GM23338 (cell line): ENCODE results near the gene POSTN. TPM values are rescaled to one million over a fixed set of nuclear protein-coding genes. Genes with fewer than 3 reads are reported as not detected.

ENCODE experiments used
- ATAC-seq: fragments of 200-7000 bp; cut with Tn5 transposase; 3 replicates; pipeline ENCODE4 v1.9.1; 2020
- DNase-seq: peaks from one replicate; pipeline ENCODE4 v3.0.0-alpha.2; 2015; ENCODE audit warnings: low spot score
- H2AFZ ChIP-seq: fragments of 200-600 bp; sonication (generic); 2 replicates; pipeline ENCODE4 v1.8.0; 2016; ENCODE audit warnings: antibody characterized with exemption, mild to moderate bottlenecking, moderate library complexity
- H3F3A ChIP-seq: fragments of 200-600 bp; sonication (generic); replicated peaks from 2 replicates; pipeline ENCODE4 v1.8.0; 2017; ENCODE audit warnings: antibody characterized with exemption, mixed run types, low read depth
- H3K27ac ChIP-seq: fragments of 200-600 bp; sonication (generic); 2 replicates; pipeline ENCODE4 v1.6.1; 2016; ENCODE audit warnings: low read depth
- H3K27me3 ChIP-seq: fragments of 200-600 bp; sonication (generic); 2 replicates; pipeline ENCODE4 v1.8.0; 2016; ENCODE audit warnings: mild to moderate bottlenecking, mixed run types, moderate library complexity; ENCODE audit not compliant: insufficient read depth
- H3K36me3 ChIP-seq: fragments of 200-600 bp; sonication (generic); 2 replicates; pipeline ENCODE4 v1.8.0; 2016; ENCODE audit warnings: mild to moderate bottlenecking; ENCODE audit not compliant: insufficient read depth
- H3K4me1 ChIP-seq: fragments of 200-600 bp; sonication (generic); 2 replicates; pipeline ENCODE4 v1.8.0; 2016; ENCODE audit warnings: mild to moderate bottlenecking, moderate library complexity; ENCODE audit not compliant: insufficient read depth
- H3K4me2 ChIP-seq: fragments of 200-600 bp; sonication (generic); 2 replicates; pipeline ENCODE4 v1.7.1; 2017; ENCODE audit warnings: mixed run types
- H3K4me3 ChIP-seq: fragments of 200-600 bp; sonication (generic); 2 replicates; pipeline ENCODE4 v1.6.1; 2016; ENCODE audit warnings: mixed run types
- H3K79me2 ChIP-seq: fragments of 200-600 bp; sonication (generic); replicated peaks from 2 replicates; pipeline ENCODE4 v1.8.0; 2017; ENCODE audit warnings: mild to moderate bottlenecking; ENCODE audit not compliant: insufficient read depth
- H3K9me2 ChIP-seq: fragments of 200-600 bp; sonication (generic); 2 replicates; pipeline ENCODE4 v1.8.0; 2017; ENCODE audit not compliant: insufficient read depth
- H4K20me1 ChIP-seq: fragments of 200-600 bp; sonication (generic); replicated peaks from 2 replicates; pipeline ENCODE4 v1.8.0; 2017; ENCODE audit warnings: mild to moderate bottlenecking; ENCODE audit not compliant: insufficient read depth
- H3K27ac Mint-ChIP-seq: 2 replicates; pipeline ENCODE4 v1.8.0; 2020; ENCODE audit warnings: inconsistent platforms, mild to moderate bottlenecking, moderate library complexity, mixed read lengths
- H3K27me3 Mint-ChIP-seq: 3 replicates; pipeline ENCODE4 v1.8.0; 2022; ENCODE audit warnings: low read depth, mild to moderate bottlenecking, moderate library complexity, mixed read lengths, inconsistent platforms; ENCODE audit not compliant: insufficient read depth, poor library complexity
- H3K36me3 Mint-ChIP-seq: 3 replicates; pipeline ENCODE4 v1.8.0; 2021; ENCODE audit warnings: low read depth, mild to moderate bottlenecking, inconsistent platforms, moderate library complexity, mixed read lengths
- H3K4me1 Mint-ChIP-seq: 3 replicates; pipeline ENCODE4 v1.8.0; 2020; ENCODE audit warnings: mild to moderate bottlenecking, inconsistent platforms, mixed read lengths
- H3K4me3 Mint-ChIP-seq: 3 replicates; pipeline ENCODE4 v1.8.0; 2021; ENCODE audit warnings: moderate library complexity, mild to moderate bottlenecking, inconsistent platforms, mixed read lengths
- H3K9me3 Mint-ChIP-seq: 3 replicates; pipeline ENCODE4 v1.8.0; 2020; ENCODE audit warnings: moderate library complexity, mild to moderate bottlenecking, inconsistent platforms, mixed read lengths
- EZH2 ChIP-seq: fragments of 200-600 bp; sonication (generic); IDR thresholded peaks from one replicate; pipeline ENCODE4 v1.8.0; 2017; ENCODE audit warnings: antibody characterized with exemption, mild to moderate bottlenecking, low read depth; ENCODE audit not compliant: unreplicated experiment
- EZH2phosphoT487 ChIP-seq: fragments of 200-600 bp; sonication (generic); IDR thresholded peaks from one replicate; pipeline ENCODE4 v1.8.1; 2018; ENCODE audit warnings: antibody characterized with exemption; ENCODE audit not compliant: unreplicated experiment
- JUNB ChIP-seq: IDR thresholded peaks from one replicate; pipeline ENCODE4 v1.6.1; 2016; ENCODE audit warnings: antibody characterized with exemption; ENCODE audit not compliant: unreplicated experiment
- NANOG ChIP-seq: IDR thresholded peaks from 2 replicates; pipeline ENCODE4 v1.6.1; 2016; ENCODE audit warnings: antibody characterized with exemption, borderline replicate concordance
- ZNF114 ChIP-seq: fragments of 250-450 bp; sonication (Bioruptor Pico); IDR thresholded peaks from 2 replicates; pipeline ENCODE4 v1.5.0; 2020; ENCODE audit warnings: mild to moderate bottlenecking, moderate library complexity
- polyA plus RNA-seq: library from polyadenylated mRNA; unstranded; fragments of >200 nt; fragmentation: Nextera tagmentation; extraction: Ambion mirVana; gene quantifications from 2 replicates; pipeline ENCODE4 v1.2.1, GENCODE V29; 2016
- total RNA-seq: library from RNA; depleted of rRNA; stranded (reverse); fragments of >200 nt; shearing (Covaris generic); gene quantifications from 2 replicates; pipeline ENCODE4 v1.2.3, GENCODE V29; 2014
- TF ChIP-seq, protein P1 (sequence below): IDR thresholded peaks from 2 replicates; pipeline ENCODE4 v1.6.1; 2016; ENCODE audit warnings: antibody characterized with exemption
- TF ChIP-seq, protein P2 (sequence below): IDR thresholded peaks from one replicate; pipeline ENCODE4 v1.6.1; 2018; ENCODE audit warnings: antibody characterized with exemption; ENCODE audit not compliant: unreplicated experiment
- TF ChIP-seq, protein P3 (sequence below): fragments of 250-450 bp; sonication (Bioruptor Pico); IDR thresholded peaks from 2 replicates; pipeline ENCODE4 v1.5.0; 2020; ENCODE audit warnings: mild to moderate bottlenecking, moderate library complexity
- TF ChIP-seq, protein P4 (sequence below), 2 experiments: fragments of 200-600 bp in 1 of 2; sonication (generic) in 1 of 2; conservative IDR thresholded peaks; 2 replicates each; pipeline versions ENCODE4 v1.5.1 to v1.6.1; 2016 to 2017; ENCODE audit warnings: antibody characterized with exemption in 2 of 2, low read depth in 2 of 2, mild to moderate bottlenecking in 2 of 2, moderate library complexity in 1 of 2

The POSTN gene
- total and polyA plus RNA-seq, 2 experiments from 2014 or later: 0.21 to 0.31 TPM

DNA sequence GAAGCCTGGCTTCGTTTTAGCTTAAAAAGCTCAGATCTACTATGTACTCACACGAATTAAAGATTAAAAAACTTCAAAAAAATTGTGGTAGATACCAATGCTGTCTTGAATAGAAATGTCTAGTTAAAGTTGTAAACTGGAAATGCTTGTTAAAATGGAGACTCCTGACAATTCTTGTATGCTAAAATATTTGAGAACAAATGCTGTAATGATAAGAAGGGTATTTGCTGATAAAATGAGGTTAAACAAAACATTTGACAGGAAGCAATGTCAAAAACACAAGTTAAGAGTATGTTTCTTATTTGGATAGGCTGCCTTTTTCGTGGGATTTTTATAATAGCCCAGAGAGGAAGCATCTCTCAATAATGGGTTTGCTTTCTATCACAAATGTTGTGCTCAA, 48.0 kb upstream of the POSTN start:
- no peak for ATAC-seq
- H3K27ac Mint-ChIP-seq: no peak overlapping the region
- TF ChIP-seq, protein P1, sequence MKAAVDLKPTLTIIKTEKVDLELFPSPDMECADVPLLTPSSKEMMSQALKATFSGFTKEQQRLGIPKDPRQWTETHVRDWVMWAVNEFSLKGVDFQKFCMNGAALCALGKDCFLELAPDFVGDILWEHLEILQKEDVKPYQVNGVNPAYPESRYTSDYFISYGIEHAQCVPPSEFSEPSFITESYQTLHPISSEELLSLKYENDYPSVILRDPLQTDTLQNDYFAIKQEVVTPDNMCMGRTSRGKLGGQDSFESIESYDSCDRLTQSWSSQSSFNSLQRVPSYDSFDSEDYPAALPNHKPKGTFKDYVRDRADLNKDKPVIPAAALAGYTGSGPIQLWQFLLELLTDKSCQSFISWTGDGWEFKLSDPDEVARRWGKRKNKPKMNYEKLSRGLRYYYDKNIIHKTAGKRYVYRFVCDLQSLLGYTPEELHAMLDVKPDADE: no peak
- TF ChIP-seq NANOG: no peak
- TF ChIP-seq, protein P2, sequence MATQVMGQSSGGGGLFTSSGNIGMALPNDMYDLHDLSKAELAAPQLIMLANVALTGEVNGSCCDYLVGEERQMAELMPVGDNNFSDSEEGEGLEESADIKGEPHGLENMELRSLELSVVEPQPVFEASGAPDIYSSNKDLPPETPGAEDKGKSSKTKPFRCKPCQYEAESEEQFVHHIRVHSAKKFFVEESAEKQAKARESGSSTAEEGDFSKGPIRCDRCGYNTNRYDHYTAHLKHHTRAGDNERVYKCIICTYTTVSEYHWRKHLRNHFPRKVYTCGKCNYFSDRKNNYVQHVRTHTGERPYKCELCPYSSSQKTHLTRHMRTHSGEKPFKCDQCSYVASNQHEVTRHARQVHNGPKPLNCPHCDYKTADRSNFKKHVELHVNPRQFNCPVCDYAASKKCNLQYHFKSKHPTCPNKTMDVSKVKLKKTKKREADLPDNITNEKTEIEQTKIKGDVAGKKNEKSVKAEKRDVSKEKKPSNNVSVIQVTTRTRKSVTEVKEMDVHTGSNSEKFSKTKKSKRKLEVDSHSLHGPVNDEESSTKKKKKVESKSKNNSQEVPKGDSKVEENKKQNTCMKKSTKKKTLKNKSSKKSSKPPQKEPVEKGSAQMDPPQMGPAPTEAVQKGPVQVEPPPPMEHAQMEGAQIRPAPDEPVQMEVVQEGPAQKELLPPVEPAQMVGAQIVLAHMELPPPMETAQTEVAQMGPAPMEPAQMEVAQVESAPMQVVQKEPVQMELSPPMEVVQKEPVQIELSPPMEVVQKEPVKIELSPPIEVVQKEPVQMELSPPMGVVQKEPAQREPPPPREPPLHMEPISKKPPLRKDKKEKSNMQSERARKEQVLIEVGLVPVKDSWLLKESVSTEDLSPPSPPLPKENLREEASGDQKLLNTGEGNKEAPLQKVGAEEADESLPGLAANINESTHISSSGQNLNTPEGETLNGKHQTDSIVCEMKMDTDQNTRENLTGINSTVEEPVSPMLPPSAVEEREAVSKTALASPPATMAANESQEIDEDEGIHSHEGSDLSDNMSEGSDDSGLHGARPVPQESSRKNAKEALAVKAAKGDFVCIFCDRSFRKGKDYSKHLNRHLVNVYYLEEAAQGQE: no peak
- no peak for TF ChIP-seq JUNB
- TF ChIP-seq EZH2: no peak
- TF ChIP-seq, protein P3, sequence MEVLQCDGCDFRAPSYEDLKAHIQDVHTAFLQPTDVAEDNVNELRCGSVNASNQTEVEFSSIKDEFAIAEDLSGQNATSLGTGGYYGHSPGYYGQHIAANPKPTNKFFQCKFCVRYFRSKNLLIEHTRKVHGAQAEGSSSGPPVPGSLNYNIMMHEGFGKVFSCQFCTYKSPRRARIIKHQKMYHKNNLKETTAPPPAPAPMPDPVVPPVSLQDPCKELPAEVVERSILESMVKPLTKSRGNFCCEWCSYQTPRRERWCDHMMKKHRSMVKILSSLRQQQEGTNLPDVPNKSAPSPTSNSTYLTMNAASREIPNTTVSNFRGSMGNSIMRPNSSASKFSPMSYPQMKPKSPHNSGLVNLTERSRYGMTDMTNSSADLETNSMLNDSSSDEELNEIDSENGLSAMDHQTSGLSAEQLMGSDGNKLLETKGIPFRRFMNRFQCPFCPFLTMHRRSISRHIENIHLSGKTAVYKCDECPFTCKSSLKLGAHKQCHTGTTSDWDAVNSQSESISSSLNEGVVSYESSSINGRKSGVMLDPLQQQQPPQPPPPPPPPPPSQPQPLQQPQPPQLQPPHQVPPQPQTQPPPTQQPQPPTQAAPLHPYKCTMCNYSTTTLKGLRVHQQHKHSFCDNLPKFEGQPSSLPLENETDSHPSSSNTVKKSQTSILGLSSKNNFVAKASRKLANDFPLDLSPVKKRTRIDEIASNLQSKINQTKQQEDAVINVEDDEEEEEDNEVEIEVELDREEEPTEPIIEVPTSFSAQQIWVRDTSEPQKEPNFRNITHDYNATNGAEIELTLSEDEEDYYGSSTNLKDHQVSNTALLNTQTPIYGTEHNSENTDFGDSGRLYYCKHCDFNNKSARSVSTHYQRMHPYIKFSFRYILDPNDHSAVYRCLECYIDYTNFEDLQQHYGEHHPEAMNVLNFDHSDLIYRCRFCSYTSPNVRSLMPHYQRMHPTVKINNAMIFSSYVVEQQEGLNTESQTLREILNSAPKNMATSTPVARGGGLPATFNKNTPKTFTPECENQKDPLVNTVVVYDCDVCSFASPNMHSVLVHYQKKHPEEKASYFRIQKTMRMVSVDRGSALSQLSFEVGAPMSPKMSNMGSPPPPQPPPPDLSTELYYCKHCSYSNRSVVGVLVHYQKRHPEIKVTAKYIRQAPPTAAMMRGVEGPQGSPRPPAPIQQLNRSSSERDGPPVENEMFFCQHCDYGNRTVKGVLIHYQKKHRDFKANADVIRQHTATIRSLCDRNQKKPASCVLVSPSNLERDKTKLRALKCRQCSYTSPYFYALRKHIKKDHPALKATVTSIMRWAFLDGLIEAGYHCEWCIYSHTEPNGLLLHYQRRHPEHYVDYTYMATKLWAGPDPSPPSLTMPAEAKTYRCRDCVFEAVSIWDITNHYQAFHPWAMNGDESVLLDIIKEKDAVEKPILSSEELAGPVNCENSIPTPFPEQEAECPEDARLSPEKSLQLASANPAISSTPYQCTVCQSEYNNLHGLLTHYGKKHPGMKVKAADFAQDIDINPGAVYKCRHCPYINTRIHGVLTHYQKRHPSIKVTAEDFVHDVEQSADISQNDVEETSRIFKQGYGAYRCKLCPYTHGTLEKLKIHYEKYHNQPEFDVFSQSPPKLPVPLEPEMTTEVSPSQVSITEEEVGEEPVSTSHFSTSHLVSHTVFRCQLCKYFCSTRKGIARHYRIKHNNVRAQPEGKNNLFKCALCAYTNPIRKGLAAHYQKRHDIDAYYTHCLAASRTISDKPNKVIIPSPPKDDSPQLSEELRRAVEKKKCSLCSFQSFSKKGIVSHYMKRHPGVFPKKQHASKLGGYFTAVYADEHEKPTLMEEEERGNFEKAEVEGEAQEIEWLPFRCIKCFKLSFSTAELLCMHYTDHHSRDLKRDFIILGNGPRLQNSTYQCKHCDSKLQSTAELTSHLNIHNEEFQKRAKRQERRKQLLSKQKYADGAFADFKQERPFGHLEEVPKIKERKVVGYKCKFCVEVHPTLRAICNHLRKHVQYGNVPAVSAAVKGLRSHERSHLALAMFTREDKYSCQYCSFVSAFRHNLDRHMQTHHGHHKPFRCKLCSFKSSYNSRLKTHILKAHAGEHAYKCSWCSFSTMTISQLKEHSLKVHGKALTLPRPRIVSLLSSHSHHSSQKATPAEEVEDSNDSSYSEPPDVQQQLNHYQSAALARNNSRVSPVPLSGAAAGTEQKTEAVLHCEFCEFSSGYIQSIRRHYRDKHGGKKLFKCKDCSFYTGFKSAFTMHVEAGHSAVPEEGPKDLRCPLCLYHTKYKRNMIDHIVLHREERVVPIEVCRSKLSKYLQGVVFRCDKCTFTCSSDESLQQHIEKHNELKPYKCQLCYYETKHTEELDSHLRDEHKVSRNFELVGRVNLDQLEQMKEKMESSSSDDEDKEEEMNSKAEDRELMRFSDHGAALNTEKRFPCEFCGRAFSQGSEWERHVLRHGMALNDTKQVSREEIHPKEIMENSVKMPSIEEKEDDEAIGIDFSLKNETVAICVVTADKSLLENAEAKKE (CRISPR knock-in tag): no peak
- no peak for TF ChIP-seq ZNF114
- no peak for TF ChIP-seq EZH2phosphoT487
- TF ChIP-seq, protein P4, sequence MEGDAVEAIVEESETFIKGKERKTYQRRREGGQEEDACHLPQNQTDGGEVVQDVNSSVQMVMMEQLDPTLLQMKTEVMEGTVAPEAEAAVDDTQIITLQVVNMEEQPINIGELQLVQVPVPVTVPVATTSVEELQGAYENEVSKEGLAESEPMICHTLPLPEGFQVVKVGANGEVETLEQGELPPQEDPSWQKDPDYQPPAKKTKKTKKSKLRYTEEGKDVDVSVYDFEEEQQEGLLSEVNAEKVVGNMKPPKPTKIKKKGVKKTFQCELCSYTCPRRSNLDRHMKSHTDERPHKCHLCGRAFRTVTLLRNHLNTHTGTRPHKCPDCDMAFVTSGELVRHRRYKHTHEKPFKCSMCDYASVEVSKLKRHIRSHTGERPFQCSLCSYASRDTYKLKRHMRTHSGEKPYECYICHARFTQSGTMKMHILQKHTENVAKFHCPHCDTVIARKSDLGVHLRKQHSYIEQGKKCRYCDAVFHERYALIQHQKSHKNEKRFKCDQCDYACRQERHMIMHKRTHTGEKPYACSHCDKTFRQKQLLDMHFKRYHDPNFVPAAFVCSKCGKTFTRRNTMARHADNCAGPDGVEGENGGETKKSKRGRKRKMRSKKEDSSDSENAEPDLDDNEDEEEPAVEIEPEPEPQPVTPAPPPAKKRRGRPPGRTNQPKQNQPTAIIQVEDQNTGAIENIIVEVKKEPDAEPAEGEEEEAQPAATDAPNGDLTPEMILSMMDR (conservative IDR thresholded peaks at IDR 0.05; ENCODE audit: low read depth in 2 of 2): no peak
- DNase-seq: no peak
- H3K9me3 Mint-ChIP-seq: no peaks in the 10 kb centered on the region; the same call in 2 of the 3 replicates
- Histone ChIP-seq H3K27me3 (no peaks in the 10 kb centered on the region), H3F3A (no peaks in the 10 kb centered on the region), H2AFZ (no peak overlapping the region), H3K4me3 (no peak overlapping the region), H3K36me3 (no peaks in the 10 kb centered on the region), H4K20me1 (no peaks in the 10 kb centered on the region), H3K4me2 (no peak overlapping the region), H3K9me2 (peaks cover 6% of the 10 kb centered on the region; the same call in 1 of the 2 replicates), H3K4me1 (peaks cover 15% of the 10 kb centered on the region), H3K27ac (no peak overlapping the region), H3K79me2 (no peaks in the 10 kb centered on the region)
- peaks cover 1% of the 10 kb centered on the region for H3K27me3 Mint-ChIP-seq
- H3K36me3 Mint-ChIP-seq: no peaks in the 10 kb centered on the region
- no peak overlapping the region for H3K4me3 Mint-ChIP-seq
- H3K4me1 Mint-ChIP-seq: peaks cover 17% of the 10 kb centered on the region
